ENCODE measurements around the gene ZNF541.

The ZNF541 gene

GRCh38 chr19:47544075-47544474 is 28.9 kb downstream of the ZNF541 start:
- no peak for DNase-seq

DNA sequence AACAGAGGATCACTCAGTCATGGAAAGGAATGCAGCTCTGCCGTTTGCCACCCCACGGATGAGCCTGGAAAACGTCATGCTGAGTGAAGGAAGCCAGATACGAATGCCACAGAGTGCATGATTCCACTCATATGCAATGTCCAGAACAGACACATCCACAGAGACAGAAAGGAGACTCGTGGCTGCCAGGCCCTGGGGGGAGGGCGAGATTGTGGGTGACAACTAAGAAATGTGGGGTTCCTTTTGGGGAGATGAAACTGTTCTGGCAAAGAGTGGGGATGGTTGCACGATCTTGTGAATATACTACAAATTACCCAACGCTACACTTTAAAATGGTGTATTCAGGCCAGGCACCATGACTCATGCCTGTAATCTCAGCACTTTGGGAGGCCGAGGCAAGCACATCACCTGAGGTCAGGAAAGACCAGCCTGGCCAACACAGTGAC is 30.9 kb downstream of the ZNF541 start:
- no peak for DNase-seq

GRCh38 chr19:47541518-47541917 is 31.4 kb downstream of the ZNF541 start:
- peak; percentile 21 for DNase-seq

GRCh38 chr19:47540748-47541147 is 32.2 kb downstream of the ZNF541 start:
- DNase-seq: no peak

GRCh38 chr19:47539747-47540311 is 33.1 kb downstream of the ZNF541 start:
- DNase-seq: no peak

GRCh38 chr19:47538812-47539211 is 34.1 kb downstream of the ZNF541 start:
- DNase-seq: no peak

DNA sequence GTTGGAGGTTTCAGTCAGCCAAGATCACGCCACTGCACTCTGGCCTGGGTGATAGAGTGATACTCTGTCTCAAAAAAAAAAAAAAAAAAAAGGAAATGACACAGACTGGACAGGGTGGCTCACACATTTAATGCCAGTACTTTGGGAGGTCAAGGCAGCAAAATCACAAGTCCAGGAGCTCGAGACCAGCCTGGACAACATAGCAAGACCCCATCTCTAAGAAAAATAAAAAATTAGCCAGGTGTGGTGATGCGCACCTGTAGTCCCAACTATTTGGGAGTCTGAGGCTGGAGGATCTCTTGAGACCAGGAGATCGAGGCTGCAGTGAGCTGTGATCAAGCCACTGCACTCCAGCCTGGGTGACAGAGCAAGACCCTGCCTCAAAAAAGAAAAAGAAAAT is 35.5 kb downstream of the ZNF541 start:
- no peak for DNase-seq

DNA sequence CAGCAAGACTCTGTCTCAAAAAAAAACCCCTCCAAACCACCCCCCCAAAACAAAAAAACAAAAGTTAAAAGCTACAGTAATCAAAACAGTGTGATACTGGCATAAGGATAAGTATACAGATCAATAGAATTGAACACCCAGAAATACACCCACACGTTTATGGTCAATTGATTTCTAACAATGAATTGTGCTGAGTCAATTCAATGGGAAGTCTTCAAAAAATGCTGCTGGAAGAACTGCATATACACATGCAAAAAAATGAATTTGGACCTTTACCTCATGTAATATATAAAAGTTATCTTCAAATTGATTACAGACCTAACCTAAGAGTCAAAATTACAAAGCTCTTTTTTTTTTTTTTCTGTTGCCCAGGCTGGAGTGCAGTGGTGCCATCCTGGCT is 38.3 kb downstream of the ZNF541 start:
- no peak for DNase-seq

DNA sequence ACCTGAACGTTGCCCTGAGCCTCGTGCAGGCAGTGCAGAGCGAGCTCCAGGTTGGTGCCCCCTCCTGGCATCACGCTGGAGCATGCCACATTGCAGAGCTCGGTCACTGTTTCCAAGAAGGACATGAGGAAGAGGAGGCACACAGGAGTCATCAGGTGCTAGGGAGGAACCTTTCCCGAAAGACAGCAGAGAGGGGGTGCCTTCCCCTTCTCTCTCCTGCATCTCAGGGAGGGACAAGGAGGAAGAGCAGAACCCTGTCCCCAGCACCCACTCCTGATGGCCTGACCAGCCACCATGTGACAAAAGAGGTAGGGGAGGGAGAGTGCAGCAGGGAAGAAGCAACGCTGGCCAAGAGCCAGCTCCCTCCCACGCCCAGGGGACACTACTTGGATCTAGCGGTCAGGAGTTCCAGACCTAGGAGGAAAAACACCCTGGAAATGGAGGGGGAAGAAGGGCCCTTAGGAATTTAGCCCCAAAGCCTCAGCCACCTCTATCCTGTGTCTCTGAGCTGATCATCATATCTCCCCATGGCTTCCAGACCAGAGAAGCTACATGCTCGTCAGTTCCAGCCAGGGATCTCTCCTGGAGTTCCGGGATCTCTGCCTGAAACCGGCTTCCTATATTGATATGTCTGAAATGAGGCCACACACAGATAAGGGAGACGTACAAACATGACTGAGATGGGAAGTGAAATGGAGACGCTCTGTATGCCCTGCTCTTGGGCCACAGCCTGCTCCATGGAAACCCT is 41.1 kb downstream of the ZNF541 start:
- DNase-seq: no peak

- no peak for DNase-seq
Observed at GRCh38 chr19:47529018-47529742, 43.8 kb downstream of the ZNF541 start.

GRCh38 chr19:47526798-47527197 is 46.1 kb downstream of the ZNF541 start:
- DNase-seq: no peak

- DNase-seq: no peak
Observed at GRCh38 chr19:47523473-47523872, 49.5 kb downstream of the ZNF541 start.

Measured in kidney glomerular epithelial cell (primary cell).